GM12872 (cell line): Measurements from ENCODE around the gene CDC42EP1.

ENCODE experiments used
- CTCF ChIP-seq: IDR thresholded peaks from 3 replicates; pipeline ENCODE4 v1.5.1; 2011; ENCODE audit warnings: low read depth, mild to moderate bottlenecking, low read length, moderate library complexity; ENCODE audit not compliant: insufficient read depth

The CDC42EP1 gene

DNA sequence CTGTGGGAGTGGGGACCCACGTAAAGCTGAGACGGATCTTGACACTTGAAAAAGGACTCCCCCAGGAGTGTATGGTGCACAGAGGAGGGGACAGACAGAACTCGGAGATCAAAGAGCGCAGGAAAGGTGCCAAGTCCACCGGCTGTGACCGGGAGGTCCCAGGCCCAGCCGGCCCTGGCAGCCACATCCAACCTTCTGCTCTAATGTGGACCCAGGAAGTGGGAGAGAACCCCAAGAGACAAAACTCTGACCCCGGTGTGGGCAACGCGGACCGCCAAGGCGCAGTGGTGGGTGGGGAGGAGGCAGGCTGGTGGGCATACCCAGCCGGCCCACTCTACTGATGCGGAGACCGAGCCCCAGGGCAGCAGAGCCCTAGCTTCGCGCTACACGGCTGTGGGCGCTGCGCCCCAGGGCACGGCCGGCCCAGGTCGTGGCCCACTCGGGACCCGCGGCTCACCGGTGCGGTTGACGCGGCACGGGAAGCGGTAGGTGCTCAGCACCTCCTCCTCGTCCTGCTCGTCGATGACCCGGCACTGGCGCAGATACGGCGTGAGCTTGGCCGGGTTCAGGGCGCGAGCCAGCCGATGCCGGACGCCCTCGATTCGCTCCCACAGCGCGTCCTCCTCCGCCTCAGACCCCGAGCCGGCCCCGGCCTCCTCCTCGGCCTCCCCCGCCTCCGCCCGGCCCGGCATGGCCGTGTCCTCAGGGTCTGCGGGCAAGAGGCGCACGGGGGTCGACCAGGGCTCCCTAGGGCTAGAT, 41.6 kb upstream of the CDC42EP1 start:
- no peak for TF ChIP-seq CTCF

DNA sequence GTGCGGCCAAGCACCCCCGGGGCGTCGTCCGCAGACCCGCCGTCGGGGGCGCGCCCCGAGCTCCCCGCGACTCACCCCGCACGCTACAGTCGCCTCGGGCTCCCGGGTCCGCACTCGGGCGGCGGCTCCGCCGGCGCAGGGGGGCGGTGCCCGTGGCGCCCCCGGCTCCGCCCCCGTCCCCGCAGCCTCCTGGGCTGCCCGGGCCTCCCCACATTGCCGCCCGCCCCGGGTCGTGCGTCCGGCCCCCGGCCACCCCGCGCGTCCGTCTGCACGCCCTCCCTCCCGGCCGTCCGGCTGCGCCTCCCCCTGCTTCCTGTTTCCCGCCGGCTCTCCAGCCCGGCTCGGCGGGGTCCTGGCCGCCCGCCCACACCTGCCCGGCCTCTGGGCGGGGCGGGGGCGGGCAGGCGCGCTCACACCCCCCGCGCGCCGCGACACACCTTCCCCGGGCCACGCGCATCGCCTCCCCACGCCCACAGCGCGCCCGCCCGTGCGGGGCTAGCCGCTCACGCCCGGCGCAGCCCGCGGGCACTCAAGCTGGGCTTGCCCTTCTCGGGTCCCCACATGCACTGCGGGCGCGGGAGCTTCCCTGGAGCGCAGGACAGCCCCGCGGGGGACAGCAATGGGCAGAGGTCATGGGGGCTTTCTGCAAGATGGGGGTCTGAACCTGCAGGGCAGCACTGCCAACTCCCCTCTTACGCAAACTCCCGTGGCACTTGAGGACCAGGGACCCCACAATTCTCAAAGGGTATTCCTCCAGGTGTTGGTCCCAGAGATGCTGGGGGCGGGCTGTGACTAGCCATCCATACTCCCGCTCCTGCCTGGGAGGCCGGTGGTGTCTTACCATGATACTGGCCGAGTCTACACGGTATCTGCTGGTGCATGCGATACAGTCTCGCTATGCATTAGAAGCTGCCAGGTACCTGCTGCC, 40.7 kb upstream of the CDC42EP1 start, which contains the start of gene CARD10:
CARD10 (minus strand) TSS at position 148 of the 928 bp plus-strand sequence. CDS start 215 bp downstream, outside the sequence.
- no peak for TF ChIP-seq CTCF

GRCh38 chr22:37520776-37521191, 39.5 kb upstream of the CDC42EP1 start:
- no peak for TF ChIP-seq CTCF

- no peak for TF ChIP-seq CTCF
Observed at GRCh38 chr22:37521236-37521739, 39.0 kb upstream of the CDC42EP1 start.

- no peak for TF ChIP-seq CTCF
Observed at GRCh38 chr22:37522482-37522881, 37.8 kb upstream of the CDC42EP1 start.

DNA sequence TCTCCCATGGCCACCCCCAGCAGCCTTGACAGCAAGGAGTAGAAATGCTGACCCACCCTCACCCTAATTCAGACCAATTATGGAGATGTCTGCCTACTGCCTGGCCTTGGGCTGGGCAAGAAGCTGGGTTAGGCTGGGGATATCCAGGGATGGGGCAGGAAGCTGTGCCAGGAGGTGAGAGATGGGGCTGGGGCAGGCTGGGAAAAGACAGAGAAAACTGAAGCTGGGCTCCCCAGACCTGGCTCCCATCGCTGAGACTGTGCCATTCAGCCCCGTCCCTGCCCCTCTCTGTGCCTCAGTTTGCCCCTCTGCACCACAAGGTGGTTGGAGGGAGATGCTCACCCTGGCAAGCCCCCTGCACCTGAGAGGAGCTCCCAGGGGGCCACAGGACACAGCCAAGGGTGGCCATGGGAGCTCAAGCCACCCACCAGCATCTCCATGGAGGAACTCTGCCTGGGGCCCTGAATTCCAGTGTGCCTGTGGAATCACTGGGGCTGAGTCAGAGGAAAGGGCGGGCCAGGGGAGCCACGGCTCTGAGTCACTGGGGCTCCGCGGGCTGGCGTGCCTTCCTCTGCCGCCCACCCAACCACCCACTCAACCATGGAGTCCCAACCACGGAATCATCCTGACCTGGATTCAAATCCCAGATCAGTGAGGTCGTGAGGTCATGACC, 35.1 kb upstream of the CDC42EP1 start:
- no peak for TF ChIP-seq CTCF
